Nucleus accumbens (tissue), 56 donors: ENCODE results near the gene DAND5.
"Not testable (repeated sequence)": the region's sequence is repeated elsewhere in the genome, so short reads cannot be mapped to it uniquely, and the experiment has no call there.

Experiments used
- DNase-seq, 56 donors: peaks; one replicate each; lab custom pipeline; 2025; lab: John Stamatoyannopoulos, UW

The DAND5 gene

GRCh38 chr19:12957389-12957952, 11.9 kb upstream of the DAND5 start:
- not testable (repeated sequence) for DNase-seq

- no peak for DNase-seq
These were observed 9.9 kb upstream of the DAND5 start for GRCh38 chr19:12959481-12959880.

- peak in 51 of 56 donors; percentile 29 to 85 (median 63) for DNase-seq
These were observed 4.2 kb upstream of the DAND5 start for GRCh38 chr19:12965017-12965811.

GRCh38 chr19:12965812-12966135, 3.6 kb upstream of the DAND5 start:
- DNase-seq = no peak

GRCh38 chr19:12967907-12968306, 1.5 kb upstream of the DAND5 start:
- DNase-seq = no peak

GRCh38 chr19:12970070-12970820, 869 bp downstream of the DAND5 start:
- DNase-seq = no peak

- DNase-seq = no peak
These were observed 3.9 kb downstream of the DAND5 start for GRCh38 chr19:12973236-12973635.

GRCh38 chr19:12974301-12975220, 5.2 kb downstream of the DAND5 start:
- no peak for DNase-seq

GRCh38 chr19:12975221-12975741, 5.9 kb downstream of the DAND5 start:
- no peak for DNase-seq

GRCh38 chr19:12976109-12976508, 6.7 kb downstream of the DAND5 start:
- DNase-seq = not testable (repeated sequence)

GRCh38 chr19:12979974-12980373, 10.6 kb downstream of the DAND5 start:
- DNase-seq = no peak

GRCh38 chr19:12982648-12983047, 13.3 kb downstream of the DAND5 start:
- DNase-seq = no peak

GRCh38 chr19:12983091-12983490, 13.7 kb downstream of the DAND5 start:
- no peak for DNase-seq

- DNase-seq = peak in 51 of 56 donors; percentile 35 to 93 (median 77)
These were observed 14.3 kb downstream of the DAND5 start for GRCh38 chr19:12983542-12984142.

- DNase-seq = peak in 1 of 56 donors; percentile 66
These were observed 14.8 kb downstream of the DAND5 start for GRCh38 chr19:12984143-12984627.

GRCh38 chr19:12984683-12985048, 15.3 kb downstream of the DAND5 start:
- peak in 40 of 56 donors; percentile 16 to 84 (median 54) for DNase-seq

- DNase-seq = peak in 53 of 56 donors; percentile 40 to 92 (median 80)
These were observed 15.8 kb downstream of the DAND5 start for GRCh38 chr19:12985049-12985776.

GRCh38 chr19:12986726-12987125, 17.4 kb downstream of the DAND5 start:
- no peak for DNase-seq

- no peak for DNase-seq
These were observed 17.8 kb downstream of the DAND5 start for GRCh38 chr19:12987190-12987589.
